ENCODE results near the gene USP12.
"Not testable (repeated sequence)": the region's sequence is repeated elsewhere in the genome, so short reads cannot be mapped to it uniquely, and the experiment has no call there.

Gene USP12

DNA sequence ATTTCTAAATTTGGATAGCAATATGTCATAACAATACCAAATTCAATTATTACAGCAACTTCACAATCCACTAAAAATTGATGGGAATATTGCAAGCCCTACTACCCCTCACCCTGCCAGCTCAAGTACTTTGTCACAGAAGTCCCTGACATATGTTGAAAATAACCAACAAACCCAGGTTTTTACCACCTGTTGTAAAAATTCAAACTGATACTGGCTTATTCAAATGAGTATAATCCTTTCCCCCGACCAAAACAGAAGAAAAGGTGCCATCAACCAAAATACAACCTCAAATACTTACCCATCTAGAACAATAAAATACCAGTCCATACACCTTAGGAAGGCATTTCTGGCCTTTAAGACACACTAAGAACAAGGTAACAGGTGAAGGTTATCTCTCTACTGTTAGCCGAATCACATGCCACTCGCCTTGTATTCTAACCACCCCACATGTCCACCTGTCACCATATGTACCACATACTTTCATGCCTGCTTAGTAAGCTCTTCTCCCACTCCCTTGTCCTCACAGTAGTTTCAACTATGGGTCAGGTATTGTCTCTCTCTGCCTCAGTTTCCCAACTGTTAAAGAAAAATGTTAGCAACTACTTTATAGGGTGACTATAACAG is 53.1 kb downstream of the USP12 start:
- no peak for DNase-seq

DNA sequence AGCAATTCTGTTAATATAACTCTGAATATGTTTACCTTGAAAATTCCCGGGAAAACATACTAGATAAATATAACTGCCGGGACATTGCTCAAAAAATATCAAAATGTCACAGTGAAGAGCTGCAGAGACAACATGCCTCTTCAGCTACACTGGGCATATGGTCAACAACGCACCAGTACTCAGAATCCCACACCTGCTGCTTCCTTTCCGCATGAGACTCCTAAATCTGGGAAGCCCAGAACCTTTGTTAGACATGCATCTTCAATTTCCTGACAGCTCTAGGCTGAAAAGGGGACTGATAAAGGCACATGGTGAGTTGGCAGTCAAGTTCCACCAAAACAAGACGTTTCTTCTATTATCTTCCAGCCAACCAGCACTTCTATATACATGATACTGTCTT is 53.7 kb downstream of the USP12 start:
- no peak for DNase-seq

DNA sequence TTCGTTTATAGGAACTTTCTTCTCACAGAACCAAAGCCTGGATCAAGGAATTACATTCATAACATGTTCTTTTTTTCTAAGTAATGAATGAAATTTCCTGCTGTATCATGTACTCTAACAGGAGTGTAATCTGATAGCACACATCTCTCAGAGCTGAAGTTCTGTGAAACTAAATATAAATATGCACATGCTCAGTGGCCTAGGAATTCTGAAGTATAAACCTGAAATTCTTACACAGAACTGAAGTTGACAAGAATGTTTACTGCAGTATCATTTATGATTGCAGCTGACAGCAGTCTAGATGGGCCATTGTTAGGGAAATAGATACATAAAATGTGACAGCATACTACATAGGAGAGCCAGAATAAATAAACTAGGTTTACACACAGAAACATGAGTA is 54.5 kb downstream of the USP12 start:
- DNase-seq, result no peak

DNA sequence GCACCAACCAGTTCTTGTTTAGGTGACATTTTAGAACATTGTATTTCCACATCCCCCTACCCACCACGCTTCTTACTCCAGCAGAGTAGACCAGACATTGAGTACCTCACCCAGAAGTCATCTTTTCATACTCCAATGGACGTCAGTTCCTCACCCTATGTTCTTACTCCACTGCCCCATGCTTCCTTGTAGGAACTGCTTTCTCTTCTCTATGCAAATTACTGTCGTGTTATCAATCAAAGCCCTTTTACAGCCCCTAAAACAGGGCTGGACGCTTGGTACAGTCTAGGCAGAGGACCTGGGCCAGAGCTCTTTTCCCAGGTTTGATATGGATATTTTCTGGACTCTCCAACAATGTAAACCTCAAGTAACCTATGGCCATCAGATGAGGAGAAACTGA is 58.2 kb downstream of the USP12 start:
- no peak for DNase-seq

DNA sequence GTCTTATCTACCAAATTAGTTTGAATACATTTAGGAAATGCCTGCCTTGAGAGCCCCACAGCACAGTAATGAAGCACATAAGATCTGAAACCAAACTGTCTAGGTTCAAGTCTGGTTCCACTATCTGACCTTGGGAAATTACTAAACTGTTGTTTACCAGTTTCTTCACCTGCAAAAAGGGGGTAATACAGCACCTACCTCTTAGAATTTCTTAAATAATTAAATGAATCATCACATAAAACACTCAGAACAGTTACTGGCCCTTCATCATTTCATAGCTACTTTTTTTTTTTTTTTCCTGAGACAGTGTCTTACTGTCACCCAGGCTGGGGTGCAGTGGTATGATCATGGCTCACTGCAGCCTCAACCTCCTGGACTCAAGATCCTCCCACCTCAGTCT is 59.6 kb downstream of the USP12 start:
- no peak for DNase-seq

DNA sequence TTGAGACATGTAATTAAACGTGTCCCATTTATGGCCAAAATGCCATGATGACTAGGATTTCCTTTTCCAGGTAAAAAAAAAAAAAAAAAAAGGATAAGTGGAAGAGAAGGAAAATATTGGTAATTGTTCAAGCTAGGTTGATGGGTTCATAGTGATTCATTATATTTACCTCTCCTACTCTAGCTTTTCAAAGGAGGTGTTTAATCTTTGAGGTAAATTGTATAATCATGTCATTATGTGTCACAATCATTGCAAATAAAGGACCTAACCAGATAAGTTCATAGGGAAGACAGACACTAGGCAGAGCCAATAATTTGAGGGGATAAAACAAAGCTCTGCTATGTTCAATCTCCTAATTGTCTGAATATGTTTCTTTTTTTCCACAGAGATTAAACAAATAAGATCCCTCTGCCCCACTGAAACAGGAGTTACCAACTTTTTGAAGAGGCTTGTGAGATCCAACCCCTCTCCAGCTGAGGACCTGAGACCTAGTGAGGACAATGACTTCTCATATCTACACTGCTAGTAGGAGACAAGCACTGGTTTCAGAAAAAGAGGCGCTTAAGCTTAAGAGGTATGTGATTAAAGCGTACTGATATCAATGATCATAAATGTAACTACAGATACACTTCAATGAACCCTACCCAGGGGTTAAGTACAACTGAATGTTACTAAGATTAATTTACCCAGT is 61.4 kb downstream of the USP12 start:
- DNase-seq, result no peak

DNA sequence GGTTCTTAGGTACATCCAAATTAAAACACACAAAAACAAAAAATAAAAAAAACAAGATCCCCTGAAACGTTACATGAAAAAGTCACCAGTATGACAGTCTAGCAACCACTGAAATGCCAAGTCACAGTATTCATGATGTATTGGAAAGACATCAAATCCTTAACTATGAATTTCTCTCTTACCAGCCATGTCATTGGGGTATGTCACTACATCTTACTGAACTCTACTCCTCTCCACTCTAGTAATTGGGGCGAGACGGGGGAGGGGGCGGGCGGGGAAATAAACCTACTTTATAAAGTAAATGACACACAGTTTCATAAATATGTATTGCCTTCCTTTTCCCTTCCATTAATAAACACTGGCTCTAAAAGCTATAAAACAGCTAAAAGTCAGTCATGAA is 65.5 kb downstream of the USP12 start:
- no peak for DNase-seq

DNA sequence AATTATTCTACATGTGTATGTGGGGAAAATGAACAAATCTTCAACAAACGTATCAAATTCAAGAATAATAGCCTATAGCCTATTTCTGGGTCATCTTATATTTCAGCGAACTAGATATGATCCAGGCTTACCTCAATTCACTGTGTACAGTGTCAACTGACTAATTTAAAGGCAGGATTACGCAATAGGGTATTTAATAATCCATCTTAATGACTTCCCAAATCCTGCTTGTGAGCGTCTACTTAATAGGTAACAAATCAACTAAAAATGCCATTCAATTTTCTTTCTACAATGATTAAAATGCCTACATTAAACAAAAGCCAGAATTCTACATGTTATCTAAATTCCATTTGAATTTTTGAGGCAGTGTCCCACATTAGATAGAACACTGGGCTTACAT is 67.0 kb downstream of the USP12 start:
- no peak for DNase-seq

DNA sequence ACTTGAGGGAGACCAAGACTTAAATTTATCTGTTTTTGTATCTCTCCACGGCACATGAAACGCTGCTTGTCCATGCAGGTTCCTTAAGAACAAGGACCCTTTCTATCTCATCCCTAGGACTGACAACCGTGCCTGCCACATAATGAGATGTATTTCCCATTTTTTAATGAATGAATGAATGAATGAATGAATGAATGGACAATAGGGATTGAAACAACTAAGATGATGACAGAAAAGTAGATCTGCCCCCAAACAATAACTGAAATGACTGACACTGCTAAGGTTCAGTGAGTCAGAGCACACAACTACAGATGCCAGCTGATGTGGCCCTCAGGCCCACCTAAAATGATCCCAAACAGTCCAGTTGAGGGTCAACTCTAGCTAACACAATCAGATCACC is 69.8 kb downstream of the USP12 start:
- DNase-seq, result no peak

DNA sequence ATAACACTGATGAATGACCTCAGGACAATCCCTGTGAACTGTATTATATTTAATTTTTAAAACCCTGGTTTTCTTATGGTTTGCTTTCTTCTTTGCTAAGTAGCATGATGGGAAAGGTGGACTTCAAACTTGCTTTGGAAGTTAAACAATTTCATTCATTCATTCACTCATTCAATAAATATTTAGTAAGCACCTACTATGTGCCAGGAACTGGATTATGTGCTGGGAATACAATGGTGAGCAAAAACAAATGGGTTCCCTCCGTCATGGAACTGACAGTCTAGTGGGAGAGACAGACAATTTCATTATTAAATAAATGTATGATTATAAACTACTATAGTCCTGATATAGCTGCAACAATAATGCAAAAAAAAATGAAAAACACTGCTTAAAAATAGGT is 70.3 kb downstream of the USP12 start:
- DNase-seq, result no peak

DNA sequence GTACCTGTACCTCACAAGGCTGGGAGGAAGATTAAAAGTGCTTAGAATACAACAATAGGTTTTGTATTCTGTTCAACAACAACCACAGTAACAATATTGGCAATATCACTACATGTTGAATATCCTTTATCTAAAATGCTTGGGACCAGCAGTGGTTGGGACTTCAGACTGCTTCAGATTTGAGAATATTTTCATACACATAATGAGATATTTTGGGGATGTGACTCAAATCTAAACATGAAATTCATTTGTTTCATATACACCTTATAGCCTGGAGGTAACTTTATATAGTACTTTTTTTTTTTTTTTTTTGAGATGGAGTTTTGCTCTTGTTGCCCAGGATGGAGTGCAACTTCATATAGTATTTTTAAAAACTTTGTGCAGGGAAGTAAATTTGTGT is 73.9 kb downstream of the USP12 start:
- DNase-seq, result no peak

DNA sequence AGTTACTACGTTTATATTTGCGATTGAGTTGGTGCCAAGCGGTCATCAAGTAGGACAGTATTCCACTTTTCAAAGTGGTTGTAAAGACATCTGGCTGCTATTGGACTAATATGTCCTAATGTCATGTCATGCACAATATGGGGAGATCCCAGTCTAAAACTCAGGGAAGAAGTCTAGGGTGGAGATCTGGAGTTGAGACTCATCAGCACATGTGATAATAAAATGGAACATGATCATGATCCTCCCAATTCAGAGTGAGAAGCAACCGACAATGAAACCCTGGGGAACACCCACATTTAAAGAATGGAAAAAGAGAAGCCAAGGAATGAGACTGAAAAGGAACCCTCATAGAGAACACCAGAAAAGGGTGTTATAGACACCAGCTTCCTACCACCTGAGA is 80.2 kb downstream of the USP12 start:
- no peak for DNase-seq

DNA sequence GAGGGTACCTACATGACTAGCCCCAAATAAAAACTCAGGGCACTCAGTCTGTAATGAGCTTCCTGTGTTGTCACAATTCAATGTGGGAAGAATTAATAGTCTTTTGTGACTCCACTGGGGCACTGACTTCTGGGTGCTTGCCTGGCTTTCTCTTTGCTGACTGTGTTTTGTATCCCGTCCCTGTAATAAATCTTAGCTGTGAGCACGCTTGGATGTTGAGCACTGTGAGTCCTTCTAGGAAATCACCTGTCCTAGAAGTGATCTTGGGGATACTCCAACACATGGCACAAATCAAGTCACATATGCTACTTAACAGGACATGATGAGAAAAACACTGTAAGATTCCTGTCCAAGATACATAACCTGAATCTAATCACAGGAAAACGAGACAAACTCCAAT is 83.0 kb downstream of the USP12 start:
- no peak for DNase-seq

DNA sequence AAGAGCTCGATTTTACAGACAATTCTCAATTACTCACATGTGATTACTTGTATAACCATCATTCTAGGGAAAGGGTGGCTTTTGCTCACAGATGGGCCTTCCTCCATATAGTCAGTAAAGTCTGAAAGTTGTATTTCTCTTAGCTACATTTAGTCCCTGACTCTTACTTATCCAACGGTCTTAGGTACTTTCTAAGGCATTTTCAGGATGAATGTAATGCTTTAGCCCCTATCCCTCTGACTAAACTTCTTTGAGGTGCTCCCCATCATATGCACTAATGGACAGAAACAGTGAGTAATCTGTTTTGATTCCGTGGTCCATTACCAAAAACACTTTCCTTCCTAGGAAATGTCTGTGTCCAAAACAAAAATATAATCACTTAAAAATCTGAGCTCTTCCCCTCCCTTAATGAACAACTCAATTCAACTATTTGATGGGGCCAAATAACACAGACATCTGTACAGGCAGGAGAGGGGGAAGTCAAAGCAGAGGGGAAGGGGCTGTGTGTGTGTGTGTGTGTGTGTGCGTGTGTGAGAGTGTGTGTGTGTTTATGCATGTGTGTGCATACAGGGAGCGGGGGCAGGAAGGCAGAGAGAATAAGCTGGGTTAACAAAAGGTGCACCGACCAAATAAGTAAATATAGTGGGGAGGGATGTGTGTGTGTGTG is 84.9 kb downstream of the USP12 start:
- no peak for DNase-seq

DNA sequence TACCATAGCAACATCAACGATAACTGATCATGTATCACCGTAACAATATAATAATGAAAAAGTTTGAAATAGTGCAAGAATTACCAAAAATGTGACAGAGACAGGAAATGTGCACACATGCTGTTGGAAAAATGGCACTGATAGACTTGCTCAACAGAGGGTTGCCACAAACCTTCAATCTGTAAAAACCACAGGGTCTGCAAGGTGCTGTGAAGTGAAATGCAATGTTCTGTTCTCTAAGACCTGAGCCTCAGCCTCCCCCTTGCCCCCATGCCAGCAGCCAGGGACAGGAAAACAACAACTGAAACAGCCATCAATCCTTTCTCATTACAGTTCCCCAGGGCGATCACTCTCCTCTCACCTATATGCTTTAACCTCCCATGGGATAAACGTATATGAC is 88.4 kb downstream of the USP12 start:
- no peak for DNase-seq

DNA sequence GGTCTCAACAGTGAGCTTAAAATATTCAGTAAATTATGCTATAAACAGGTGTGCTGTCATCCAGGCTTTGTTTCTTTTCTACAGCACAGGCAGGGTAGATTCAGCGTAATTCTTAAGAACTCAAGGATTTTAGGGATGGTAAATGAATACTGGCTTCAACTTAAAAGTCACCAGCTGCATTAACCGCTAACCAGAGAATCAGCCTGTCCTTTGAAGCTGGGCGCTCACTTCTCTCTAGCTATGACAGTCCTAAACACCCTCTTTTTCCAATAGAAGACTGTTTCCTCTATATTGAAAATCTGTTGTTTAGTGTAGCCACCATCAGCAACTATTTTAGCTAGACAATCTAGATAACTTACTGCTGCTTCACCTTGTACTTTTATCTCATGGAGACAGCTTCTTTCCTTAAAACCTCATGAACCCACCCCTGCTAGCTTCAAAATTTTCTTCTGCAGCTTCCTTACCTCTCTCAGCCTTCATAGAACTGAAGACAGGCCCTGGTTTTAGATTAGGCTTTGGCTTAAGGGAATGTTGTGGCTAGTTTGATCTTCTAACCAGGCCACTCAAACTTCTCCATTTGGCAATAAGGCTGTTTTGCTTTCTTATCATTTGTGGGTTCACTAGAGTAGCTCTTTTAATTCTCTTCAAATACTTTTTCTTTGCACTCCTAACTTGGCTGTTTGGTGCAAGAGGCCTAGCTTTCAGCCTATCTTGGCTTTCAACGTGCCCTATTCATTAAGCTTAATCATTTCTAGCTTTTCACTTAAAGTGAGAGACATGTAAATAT is 89.5 kb downstream of the USP12 start:
- no peak for DNase-seq

DNA sequence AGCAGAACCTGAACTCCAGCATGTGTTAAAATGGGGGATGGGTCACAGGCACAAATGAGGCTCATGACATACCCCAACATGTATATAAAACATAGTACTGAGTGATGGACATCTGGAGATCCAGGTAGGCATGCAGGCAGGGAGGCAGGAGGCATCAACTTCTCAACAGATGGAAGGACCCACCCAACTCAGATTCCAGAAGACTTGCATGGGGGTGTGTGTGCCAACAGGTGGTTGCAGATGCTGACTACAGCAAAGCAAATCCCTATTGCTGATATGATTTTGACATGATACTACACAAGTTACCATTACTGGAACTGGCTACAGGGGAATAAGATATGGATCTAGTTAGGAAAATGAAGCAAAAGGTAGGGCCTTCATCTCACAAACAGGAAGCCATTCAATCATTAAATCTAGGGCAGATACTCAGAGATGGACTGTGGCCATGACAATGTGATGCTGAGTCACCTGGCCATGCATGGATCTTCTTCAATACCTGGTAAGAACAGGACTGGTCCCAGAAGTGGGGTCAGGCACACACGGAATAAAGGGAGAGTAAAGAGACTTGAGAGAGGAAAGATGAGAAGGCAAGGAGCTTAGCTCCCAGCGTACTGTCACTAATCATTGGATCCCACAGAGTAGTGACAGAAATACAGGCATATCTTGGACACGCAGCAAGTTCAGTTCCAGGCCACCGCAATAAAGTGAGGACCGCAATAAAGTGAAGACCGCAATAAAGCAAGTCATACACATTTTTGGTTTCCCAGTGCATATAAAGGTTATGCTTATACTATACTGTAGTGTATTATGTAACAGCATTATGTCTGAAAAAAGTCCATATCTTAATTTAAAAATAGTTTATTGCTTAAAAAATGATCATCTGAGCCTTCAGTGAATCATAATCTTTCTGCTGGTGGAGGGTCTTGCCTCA is 91.3 kb downstream of the USP12 start:
- no peak for DNase-seq

DNA sequence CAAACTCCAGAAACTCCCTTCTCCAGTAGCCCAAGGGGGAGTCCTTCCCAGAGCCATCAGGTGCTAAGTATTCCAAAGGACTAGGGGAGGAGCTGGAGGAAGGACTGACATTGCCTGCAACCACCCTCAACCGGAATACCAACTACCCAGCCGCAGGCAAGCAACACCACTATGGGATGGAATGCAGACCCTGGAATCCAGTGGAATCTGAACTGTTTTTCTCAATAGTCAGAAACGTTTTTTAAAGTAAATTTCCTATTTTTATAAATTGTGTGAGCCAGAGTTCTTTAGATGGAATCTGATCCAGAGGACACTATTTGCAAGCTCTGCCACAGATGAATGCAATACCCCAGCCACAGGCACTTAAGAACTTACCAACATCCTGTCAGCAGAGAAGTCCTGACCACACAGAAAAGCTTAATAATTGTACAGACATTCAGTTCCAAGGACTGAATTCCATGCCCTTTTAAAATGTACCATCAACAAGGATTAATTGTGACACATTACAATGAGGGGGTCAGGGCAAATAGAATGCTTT is 92.1 kb downstream of the USP12 start:
- no peak for DNase-seq

DNA sequence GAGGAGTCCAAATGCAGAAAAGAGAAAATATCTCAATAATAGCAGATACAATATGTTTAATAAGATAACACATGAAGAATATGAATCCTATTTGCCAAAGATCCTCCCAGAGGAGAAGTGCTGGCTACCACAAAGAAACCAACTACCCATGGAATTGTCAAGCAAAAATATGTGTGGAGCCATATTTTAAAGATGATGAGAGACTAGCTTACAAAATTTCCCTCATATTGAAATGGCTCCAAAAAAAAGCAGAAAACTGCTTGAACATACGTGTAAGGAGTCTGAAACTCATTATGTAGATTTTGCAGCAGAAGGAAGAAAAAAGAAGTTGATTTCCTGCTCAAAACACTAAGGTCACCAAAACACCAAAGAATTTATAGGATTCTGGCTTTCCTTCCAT is 94.2 kb downstream of the USP12 start:
- no peak for DNase-seq

DNA sequence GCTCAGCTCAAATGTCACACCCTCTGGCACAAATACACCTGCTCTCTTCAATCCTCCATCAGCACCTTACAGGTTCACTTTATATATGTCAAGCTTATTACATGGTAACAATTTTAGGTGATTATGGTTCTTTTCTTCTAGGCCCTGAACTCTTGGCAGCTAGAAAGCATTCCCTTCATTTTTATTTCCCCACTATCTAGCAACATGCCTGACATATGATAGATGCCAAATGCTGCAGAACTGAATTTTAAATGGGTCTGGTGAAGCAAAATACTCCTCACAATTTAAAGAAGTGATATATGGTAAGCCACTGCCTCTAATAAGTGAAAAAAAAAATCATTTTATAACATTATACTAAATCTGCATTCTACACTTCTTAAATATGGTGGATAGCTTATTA is 95.2 kb downstream of the USP12 start:
- no peak for DNase-seq

DNA sequence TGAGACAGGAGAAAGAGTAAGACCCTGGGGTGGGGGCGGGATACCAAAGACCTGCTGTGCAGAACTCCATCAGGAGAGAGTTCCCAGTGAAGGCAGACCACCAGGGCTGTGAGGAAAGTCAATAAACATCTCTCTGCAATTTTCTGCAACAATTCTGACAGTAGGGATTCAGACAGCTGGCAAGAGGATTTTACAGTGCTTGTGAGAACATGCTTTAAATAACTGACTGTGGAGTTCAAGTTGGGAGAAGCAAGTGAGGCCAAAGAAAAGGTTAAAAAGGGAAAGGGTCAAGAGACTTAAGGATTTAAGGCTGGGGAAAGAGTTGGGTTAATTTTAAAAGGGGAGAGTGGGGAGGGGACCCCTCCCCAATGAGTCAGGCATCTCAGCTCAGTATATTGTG is 98.4 kb downstream of the USP12 start:
- DNase-seq, result no peak

DNA sequence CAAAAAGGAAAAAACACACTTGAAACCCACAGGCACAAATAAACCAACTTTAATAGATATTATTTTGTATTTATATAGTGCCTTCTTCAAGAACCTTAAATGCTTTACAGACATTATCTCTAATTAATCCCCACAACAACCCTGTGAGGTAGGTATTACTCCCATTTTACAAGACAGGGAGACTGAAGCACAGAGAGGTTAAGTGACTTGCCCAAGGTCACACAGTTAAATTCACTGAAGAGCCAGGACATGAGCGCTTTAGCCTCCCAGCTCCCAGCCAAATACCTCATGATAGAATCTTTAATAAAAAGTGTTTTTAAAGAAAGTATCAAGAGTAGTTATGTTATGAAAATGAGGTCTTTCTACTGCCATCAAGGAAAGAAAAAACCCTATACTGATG is 105.5 kb downstream of the USP12 start:
- DNase-seq, result not testable (repeated sequence)
